NOMO-1 treated with dmso at 0.1 percent for 144 hours (cell line): ENCODE results near the gene BCAS3.
A peak's percentile ranks its signal among the peaks of the same experiment; 100 is the strongest.
"Not testable (repeated sequence)": the region's sequence is repeated elsewhere in the genome, so short reads cannot be mapped to it uniquely, and the experiment has no call there.

ENCODE experiments used
- DNase-seq: peaks from one replicate; lab custom pipeline; 2025; ENCODE audit not compliant: unreplicated experiment; lab: John Stamatoyannopoulos, UW

BCAS3 gene

GRCh38 chr17:61239953-61240352 lies 562.3 kb downstream of the BCAS3 start:
- no peak for DNase-seq

DNA sequence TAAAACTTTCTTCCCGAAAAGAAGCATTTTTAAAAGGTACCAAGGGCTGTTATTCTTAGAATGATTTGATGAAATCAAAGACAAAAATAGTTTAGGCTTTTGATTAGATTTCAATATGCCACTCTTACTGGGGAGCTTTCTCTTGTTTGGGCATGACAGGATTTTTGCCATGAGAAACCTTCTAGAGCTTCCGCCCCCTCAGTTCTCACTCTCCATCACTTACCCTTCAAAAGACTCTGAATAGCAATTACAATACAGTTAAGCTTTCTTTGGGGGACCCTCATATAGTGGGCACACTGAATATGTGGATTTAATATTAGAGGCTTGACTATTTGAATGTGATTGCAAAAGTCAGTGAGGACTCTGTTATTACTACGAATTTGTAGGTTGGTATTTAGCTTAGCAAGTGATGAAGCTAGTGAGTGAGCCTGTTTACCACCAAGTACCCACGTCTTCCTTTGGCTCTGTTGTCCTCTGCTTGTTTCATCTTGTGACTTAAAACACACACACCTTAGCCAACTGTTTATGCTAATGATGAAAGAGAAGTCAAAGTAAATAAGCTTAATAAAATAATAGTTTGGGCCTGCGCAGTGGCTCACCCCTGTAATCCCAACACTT lies 563.3 kb downstream of the BCAS3 start:
- no peak for DNase-seq

DNA sequence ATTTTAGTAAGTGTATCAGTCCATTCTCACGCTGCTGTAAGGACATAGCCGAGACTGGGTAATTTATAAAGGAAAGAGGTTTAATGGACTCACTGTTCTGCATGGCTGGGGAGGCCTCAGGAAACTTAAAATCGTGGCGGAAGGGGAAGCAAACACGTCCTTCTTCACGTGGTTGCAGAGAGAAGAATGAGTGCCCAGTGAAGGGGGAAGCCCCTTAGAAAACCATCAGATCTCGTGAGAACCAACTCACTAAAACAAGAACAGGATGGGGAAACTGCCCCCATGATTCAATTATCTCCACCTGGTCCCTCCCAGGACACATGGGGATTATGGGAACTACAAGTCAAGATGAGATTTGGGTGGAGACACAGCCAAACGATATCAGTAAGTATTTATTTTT lies 567.3 kb downstream of the BCAS3 start:
- not testable (repeated sequence) for DNase-seq

DNA sequence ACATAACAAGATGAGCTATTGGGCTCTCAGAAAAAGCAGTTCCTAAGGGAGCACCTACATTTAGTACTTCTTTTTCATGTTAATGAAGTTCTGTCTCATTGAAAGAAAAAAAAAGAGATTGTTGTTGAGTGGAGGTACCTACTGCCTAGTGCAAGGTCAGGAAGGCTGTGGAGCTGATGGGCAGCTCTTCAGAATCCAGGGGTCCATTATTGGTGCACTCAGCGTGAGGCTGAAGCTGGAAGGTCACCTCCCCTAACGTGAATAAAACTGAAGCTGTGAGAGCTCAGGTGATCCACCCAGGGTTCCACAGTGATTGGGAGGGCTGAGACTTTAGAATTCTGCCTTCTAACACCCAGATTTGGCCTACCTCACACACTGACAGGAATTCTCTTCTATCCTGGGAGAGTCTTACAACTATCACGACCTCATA lies 568.1 kb downstream of the BCAS3 start:
- DNase-seq: no peak

- no peak for DNase-seq
Measured at GRCh38 chr17:61247439-61247838, 569.8 kb downstream of the BCAS3 start.

GRCh38 chr17:61248399-61248798 lies 570.7 kb downstream of the BCAS3 start:
- peak; percentile 48 for DNase-seq

DNA sequence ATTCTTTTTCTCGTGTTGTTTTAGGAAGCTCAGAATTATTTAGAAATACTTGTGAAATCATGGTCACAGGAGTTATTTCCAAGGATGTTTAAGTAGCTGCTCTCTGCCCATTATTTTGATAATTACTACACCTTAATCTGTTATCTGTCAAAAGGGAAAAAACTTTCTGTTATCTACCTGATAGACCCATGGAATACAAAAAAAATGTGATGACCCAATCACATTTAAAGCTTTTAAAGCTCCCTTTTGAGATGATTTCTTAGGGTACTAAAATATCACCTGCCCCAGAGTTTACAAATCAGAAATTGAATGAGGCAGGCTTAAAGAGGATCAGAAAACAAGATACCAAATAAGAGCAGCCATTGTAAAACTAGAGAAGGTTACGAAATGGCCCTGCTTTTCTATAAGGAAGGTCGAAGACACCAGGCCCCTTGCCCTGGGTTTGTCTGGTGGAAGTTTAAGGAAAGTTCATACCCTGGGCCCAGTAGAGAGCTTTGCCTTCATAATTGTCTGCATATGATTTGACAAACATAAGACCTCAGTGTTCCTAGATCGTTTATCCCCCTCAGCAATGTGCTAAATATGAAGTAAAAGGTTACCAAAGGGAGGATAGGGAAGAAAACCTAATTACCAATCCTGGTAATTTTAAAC lies 572.1 kb downstream of the BCAS3 start:
- DNase-seq: no peak

DNA sequence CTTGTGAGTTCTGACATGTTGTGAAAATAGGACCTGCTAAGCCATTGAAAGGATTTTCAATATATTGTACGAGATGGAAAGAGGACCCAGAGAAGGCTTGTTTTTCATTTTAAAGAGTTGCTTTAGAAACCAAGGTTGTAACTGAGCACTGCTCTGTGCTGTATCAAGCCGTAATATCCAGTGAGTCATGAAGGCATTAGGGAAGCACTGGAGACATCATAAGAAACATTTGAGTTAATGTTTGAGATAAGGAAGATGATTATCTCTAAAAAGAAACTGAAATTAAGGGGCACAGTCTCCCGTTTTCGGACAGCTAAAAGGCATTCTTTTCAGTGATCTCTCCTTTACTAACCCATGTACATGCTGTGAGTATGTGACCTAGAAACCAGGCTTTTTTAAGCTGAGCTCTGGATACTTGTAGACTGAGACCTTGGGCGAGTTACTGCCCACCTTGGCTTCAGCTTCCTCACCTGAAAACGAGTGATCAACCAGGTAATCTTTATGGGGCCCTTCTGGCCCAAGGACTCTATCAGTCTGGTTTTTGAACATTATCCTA lies 572.8 kb downstream of the BCAS3 start:
- no peak for DNase-seq

DNA sequence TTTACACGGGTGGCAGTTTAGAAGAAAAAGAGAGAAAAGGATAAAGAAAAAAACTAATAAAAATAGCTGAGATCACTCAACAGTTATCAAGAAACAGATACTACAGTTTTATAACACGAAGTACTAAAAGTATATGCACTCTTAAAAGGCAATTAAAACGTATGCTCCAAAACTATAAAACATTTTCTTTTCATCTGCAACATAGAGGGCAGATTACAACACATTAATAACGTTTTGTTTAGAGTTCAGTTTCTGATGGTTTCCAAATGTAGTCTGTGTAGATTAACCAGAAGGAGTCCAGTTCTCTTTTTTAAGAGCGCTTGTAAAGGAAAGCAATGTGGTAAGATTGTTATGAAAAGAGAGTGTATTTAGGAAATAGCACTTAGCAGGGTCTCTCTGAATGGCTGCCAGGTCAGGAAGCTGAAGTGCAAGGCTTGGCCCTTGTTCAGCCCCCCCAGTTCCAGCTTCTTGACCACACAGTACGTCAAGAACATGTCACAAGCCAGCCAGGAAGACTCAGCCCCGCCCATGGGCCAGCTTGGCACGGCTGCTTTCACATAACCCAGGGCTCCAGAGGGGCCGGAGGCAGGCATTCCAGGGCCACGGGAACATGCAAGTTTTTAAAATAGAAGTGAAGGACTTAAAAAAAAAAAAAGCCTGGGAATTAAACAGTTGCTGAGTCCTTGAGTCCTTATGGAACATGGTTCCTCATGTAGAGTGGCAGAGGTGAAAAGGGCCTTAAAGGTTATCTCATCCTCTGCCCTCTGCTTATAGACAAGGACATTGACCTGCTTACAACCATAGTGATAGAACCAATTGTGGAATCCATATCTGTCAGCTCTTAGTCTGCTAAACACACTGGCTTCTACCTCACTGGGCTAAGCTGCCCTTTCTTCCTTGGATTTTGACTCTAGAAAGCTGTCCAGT lies 574.6 kb downstream of the BCAS3 start:
- peak; percentile 89 for DNase-seq

DNA sequence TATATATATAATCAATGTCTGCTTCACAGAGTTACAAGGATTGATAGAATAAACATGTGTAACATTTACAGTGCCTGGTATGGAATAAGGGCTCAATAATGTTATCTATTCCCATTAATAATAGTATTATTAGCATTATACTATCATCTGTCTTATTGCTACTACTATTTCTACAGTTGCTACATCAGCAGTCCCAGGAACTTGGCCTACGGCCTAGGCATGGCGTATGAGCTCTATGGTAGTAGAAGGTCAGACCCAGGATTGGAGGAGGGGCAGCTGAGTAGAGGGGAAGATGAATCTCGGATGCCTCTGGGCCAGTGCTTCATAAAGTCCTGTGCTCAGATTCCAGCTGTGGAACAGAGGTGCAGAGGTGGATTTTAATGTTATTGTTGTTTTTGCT lies 575.7 kb downstream of the BCAS3 start:
- no peak for DNase-seq

GRCh38 chr17:61253937-61254574 lies 576.4 kb downstream of the BCAS3 start:
- no peak for DNase-seq

GRCh38 chr17:61254904-61255303 lies 577.3 kb downstream of the BCAS3 start:
- no peak for DNase-seq

DNA sequence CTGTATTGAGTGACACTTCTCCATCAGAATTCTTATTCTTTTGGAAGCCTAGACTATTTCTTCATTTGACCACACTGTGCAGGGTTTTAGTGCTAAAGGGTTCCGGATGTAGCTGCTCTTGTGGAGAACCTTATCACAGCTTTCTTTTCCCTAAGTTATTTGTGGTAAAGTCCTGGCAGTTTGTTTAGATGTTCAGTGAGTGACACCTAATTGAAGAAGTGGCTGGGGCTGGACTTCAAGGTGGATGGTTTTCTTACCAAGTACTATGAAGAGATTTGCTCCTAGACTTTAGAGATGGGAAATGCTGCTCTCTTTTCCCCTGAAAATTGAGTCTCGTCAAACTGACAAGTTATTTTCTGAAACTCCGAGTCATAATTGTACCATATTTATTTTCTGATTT lies 578.0 kb downstream of the BCAS3 start:
- DNase-seq: no peak

DNA sequence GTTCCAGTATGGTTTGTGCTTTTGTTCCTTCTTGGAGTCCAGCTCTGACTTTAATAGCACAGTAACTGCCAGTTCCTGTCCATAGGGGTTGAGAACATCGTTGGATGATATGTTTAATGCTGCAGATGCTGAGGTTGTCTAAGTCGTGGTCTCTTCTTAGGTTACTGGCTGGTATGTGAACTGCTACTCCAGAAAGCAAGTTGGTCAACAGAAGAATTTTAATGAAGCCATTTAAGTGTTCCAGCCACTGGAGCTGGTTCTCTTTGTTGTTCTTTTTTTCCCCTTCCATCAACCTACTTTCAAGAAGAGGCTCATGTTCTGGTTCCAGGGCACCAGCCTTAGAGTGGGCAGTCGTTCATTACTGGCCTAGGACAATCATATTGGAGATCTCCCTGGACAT lies 581.7 kb downstream of the BCAS3 start:
- DNase-seq: no peak

- no peak for DNase-seq
Measured at GRCh38 chr17:61260071-61260797, 582.6 kb downstream of the BCAS3 start.

GRCh38 chr17:61261001-61261637 lies 583.5 kb downstream of the BCAS3 start:
- no peak for DNase-seq

- no peak for DNase-seq
Measured at GRCh38 chr17:61265397-61265796, 587.7 kb downstream of the BCAS3 start.

DNA sequence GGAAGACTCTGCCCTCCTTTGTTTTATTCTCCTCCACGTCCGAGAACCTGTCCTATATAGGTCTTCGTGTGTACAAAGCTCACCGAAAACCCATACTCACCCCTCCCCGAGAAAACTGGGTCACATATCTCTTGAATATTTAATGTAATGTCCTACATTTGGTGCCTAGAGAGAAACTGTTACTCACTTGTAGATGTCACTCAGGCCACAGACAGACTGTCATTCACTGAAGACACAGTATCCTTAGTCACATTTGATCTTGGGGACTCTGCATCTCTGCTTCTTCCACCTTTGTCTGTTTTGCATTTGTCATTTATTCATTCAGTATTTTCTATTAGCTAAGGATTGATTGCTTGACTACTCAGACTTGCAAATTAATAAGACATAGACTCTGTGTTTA lies 590.2 kb downstream of the BCAS3 start:
- no peak for DNase-seq

GRCh38 chr17:61275395-61275794 lies 597.7 kb downstream of the BCAS3 start:
- DNase-seq: no peak

GRCh38 chr17:61276806-61277205 lies 599.2 kb downstream of the BCAS3 start:
- no peak for DNase-seq
